Endometrial microvascular endothelial cells (primary cell): ENCODE measurements around the gene SRGAP2B. TPM values are rescaled to one million over a fixed set of nuclear protein-coding genes. Genes with fewer than 3 reads are reported as not detected.
"Not testable (repeated sequence)": the region's sequence is repeated elsewhere in the genome, so short reads cannot be mapped to it uniquely, and the experiment has no call there.

Experiments used
- in situ Hi-C: cut with HindIII; loops from 2 replicates; pipeline ENCODE4 v1.10.0; 2017; ENCODE audit warnings: low sequenced_read_pairs, low pct_unique_long_range_greater_than_20kb; ENCODE audit errors: inconsistent ontology term
- total RNA-seq: library from RNA; depleted of rRNA; stranded (reverse); fragments of >200 nt; gene quantifications from one replicate; pipeline ENCODE4 v1.2.3, GENCODE V29; 2015; ENCODE audit errors: inconsistent ontology term

SRGAP2B gene
- total RNA-seq, 1 donor from 2014 or later, result 37.4 TPM

- in situ Hi-C loops, result not testable (repeated sequence)
Measured at GRCh38 chr1:144966488-144966887, 128.6 kb downstream of the SRGAP2B start.

GRCh38 chr1:144964765-144965164, 130.4 kb downstream of the SRGAP2B start:
- in situ Hi-C loops, result not testable (repeated sequence)

GRCh38 chr1:144964186-144964585, 130.9 kb downstream of the SRGAP2B start:
- in situ Hi-C loops, result not testable (repeated sequence)

- in situ Hi-C loops, result not testable (repeated sequence)
Measured at GRCh38 chr1:144963571-144963970, 131.6 kb downstream of the SRGAP2B start.

- in situ Hi-C loops, result not testable (repeated sequence)
Measured at GRCh38 chr1:144961604-144962583, 133.2 kb downstream of the SRGAP2B start.

GRCh38 chr1:144960929-144961488, 134.1 kb downstream of the SRGAP2B start:
- in situ Hi-C loops, result not testable (repeated sequence)

- in situ Hi-C loops, result not testable (repeated sequence)
Measured at GRCh38 chr1:144948390-144948789, 146.7 kb downstream of the SRGAP2B start.

GRCh38 chr1:144947495-144947894, 147.6 kb downstream of the SRGAP2B start:
- in situ Hi-C loops, result not testable (repeated sequence)

GRCh38 chr1:144946525-144947480, 148.3 kb downstream of the SRGAP2B start:
- in situ Hi-C loops, result not testable (repeated sequence)

GRCh38 chr1:144941710-144942109, 153.4 kb downstream of the SRGAP2B start:
- in situ Hi-C loops, result not testable (repeated sequence)

GRCh38 chr1:144940054-144940453, 155.1 kb downstream of the SRGAP2B start:
- in situ Hi-C loops, result not testable (repeated sequence)

GRCh38 chr1:144938627-144939026, 156.5 kb downstream of the SRGAP2B start:
- in situ Hi-C loops, result not testable (repeated sequence)

- in situ Hi-C loops, result not testable (repeated sequence)
Measured at GRCh38 chr1:144936186-144936732, 158.9 kb downstream of the SRGAP2B start.

GRCh38 chr1:144935310-144935709, 159.8 kb downstream of the SRGAP2B start:
- in situ Hi-C loops, result not testable (repeated sequence)

- in situ Hi-C loops, result not testable (repeated sequence)
Measured at GRCh38 chr1:144933014-144933413, 162.1 kb downstream of the SRGAP2B start.

GRCh38 chr1:144932153-144932552, 163.0 kb downstream of the SRGAP2B start:
- in situ Hi-C loops, result not testable (repeated sequence)

GRCh38 chr1:144931553-144931952, 163.6 kb downstream of the SRGAP2B start:
- in situ Hi-C loops, result not testable (repeated sequence)

- in situ Hi-C loops, result not testable (repeated sequence)
Measured at GRCh38 chr1:144930085-144930777, 164.9 kb downstream of the SRGAP2B start.
